ENCODE measurements around the gene DMRTA1.

DNA sequence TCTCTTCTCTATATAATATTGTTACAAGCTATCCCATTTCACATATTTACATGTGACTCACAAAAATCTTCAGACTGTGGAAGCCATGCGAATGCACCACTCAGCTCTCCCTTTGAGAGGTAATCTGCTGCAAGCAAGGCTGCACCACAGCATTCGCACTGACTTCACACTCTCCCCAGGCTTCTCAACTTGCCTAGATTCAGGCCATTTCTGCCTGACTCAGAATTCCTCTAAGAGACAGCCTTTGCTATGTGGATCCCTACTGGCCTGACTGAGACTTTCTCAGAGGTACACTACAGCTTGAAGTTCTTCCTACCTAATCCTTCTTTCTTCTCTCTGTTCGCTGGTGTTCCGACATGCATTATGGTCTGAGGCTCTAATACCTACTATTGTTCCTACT lies 21.1 kb upstream of the DMRTA1 start:
- no peak for TF ChIP-seq CTCF (IDR thresholded peaks at IDR 0.05)
- no peak for TF ChIP-seq POLR2A (IDR thresholded peaks at IDR 0.05)
